ENCODE results near the gene LTBP4. TPM values are rescaled to one million over a fixed set of nuclear protein-coding genes. Genes with fewer than 3 reads are reported as not detected.
"Not testable (repeated sequence)": the region's sequence is repeated elsewhere in the genome, so short reads cannot be mapped to it uniquely, and the experiment has no call there.

Gene LTBP4
- total RNA-seq, 4 donors from 2014 or later: 199 to 369 (median 320) TPM

- 100% methylated on average over 1 of the region's 24 CpGs; no CpG with 5 or more reads in 1 of the 2 donors for WGBS, 2 donors (ENCODE audit: low coverage in 1 of 2)
- no peak overlapping the region for H3K27ac ChIP-seq
- ATAC-seq: no peak
- TF ChIP-seq CTCF (IDR thresholded peaks at IDR 0.05) (no peak), EP300 (IDR thresholded peaks at IDR 0.05) (no peak), POLR2A (IDR thresholded peaks at IDR 0.05) (no peak), POLR2AphosphoS5 (IDR thresholded peaks at IDR 0.05) (no peak)
- peaks cover 33% of the 10 kb centered on the region for H3K27me3 ChIP-seq
- no peaks in the 10 kb centered on the region for H3K9me3 ChIP-seq
- no peaks in the 10 kb centered on the region for H3K4me1 ChIP-seq
- peaks cover 0 to 35% of the 10 kb centered on the region in 2 donors for H3K36me3 ChIP-seq
- no peak overlapping the region for H3K4me3 ChIP-seq
These were observed 44.1 kb upstream of the LTBP4 start for GRCh38 chr19:40556953-40557530.

- Histone ChIP-seq H3K4me1 (no peaks in the 10 kb centered on the region), H3K36me3 (peaks cover 0 to 32% of the 10 kb centered on the region in 2 donors), H3K9me3 (no peaks in the 10 kb centered on the region), H3K4me3 (no peak overlapping the region), H3K27ac (no peak overlapping the region), H3K27me3 (peaks cover 24% of the 10 kb centered on the region)
- 90% methylated on average over 3 of the region's 3 CpGs; no CpG with 5 or more reads in 1 of the 2 donors for WGBS, 2 donors (ENCODE audit: low coverage in 1 of 2)
- TF ChIP-seq POLR2A (IDR thresholded peaks at IDR 0.05) (no peak), CTCF (IDR thresholded peaks at IDR 0.05) (no peak)
- no peak for ATAC-seq
These were observed 41.8 kb upstream of the LTBP4 start for GRCh38 chr19:40559394-40559793.

GRCh38 chr19:40560092-40560507 lies 41.1 kb upstream of the LTBP4 start:
- ATAC-seq: no peak
- peaks cover 23% of the 10 kb centered on the region for H3K27me3 ChIP-seq
- H3K4me3 ChIP-seq: no peak overlapping the region
- H3K27ac ChIP-seq: no peak overlapping the region
- no peaks in the 10 kb centered on the region for H3K4me1 ChIP-seq
- peaks cover 0 to 30% of the 10 kb centered on the region in 2 donors for H3K36me3 ChIP-seq
- TF ChIP-seq CTCF (IDR thresholded peaks at IDR 0.05): no peak
- TF ChIP-seq EP300 (IDR thresholded peaks at IDR 0.05): no peak
- TF ChIP-seq POLR2A (IDR thresholded peaks at IDR 0.05): no peak
- TF ChIP-seq POLR2AphosphoS5 (IDR thresholded peaks at IDR 0.05): no peak
- no peaks in the 10 kb centered on the region for H3K9me3 ChIP-seq
- WGBS, 2 donors (ENCODE audit: low coverage in 1 of 2): 68 to 79% methylated on average over 4 to 10 of the region's 20 CpGs

- no peak for ATAC-seq
- Histone ChIP-seq H3K36me3 (peaks cover 0 to 21% of the 10 kb centered on the region in 2 donors), H3K27ac (no peak overlapping the region), H3K27me3 (peaks cover 42% of the 10 kb centered on the region), H3K4me1 (no peaks in the 10 kb centered on the region), H3K9me3 (no peaks in the 10 kb centered on the region), H3K4me3 (no peak overlapping the region)
- TF ChIP-seq POLR2AphosphoS5 (IDR thresholded peaks at IDR 0.05) (no peak), POLR2A (IDR thresholded peaks at IDR 0.05) (no peak)
- WGBS, 2 donors (ENCODE audit: low coverage in 1 of 2): 42 to 75% methylated on average over 2 to 4 of the region's 4 CpGs
These were observed 39.2 kb upstream of the LTBP4 start for GRCh38 chr19:40561947-40562346.

GRCh38 chr19:40564535-40564934 lies 36.6 kb upstream of the LTBP4 start:
- WGBS, 2 donors (ENCODE audit: low coverage in 1 of 2): 78 to 88% methylated on average over 1 of the region's 1 CpG

GRCh38 chr19:40565355-40565754 lies 35.8 kb upstream of the LTBP4 start:
- TF ChIP-seq POLR2AphosphoS5 (IDR thresholded peaks at IDR 0.05): no peak
- WGBS, 2 donors (ENCODE audit: low coverage in 1 of 2): 43% methylated on average over 1 of the region's 7 CpGs; no CpG with 5 or more reads in 1 of the 2 donors
- H3K4me1 ChIP-seq: peaks cover 0 to 19% (median 12%) of the 10 kb centered on the region in 3 donors
- H3K27me3 ChIP-seq: peaks cover 59% of the 10 kb centered on the region
- H3K9me3 ChIP-seq: no peaks in the 10 kb centered on the region
- no peak overlapping the region for H3K27ac ChIP-seq
- H3K4me3 ChIP-seq: no peak overlapping the region
- H3K36me3 ChIP-seq: peaks cover 0 to 6% of the 10 kb centered on the region in 2 donors
- no peak for ATAC-seq

More at GRCh38 chr19:40564535-40564934, 36.6 kb upstream of the LTBP4 start:
- peaks cover 59% of the 10 kb centered on the region for H3K27me3 ChIP-seq
- not testable (repeated sequence) for ATAC-seq, H3K4me3 ChIP-seq, H3K27ac ChIP-seq, H3K9me3 ChIP-seq
- peaks cover 0 to 14% of the 10 kb centered on the region in 2 donors for H3K36me3 ChIP-seq
- H3K4me1 ChIP-seq: peaks cover 0 to 13% (median 7%) of the 10 kb centered on the region in 3 donors

Data from gastroesophageal sphincter (tissue), 4 donors.